HG03469 (cell line): ENCODE data around the gene CEP85.

Experiments used
- ATAC-seq: cut with Tn5 transposase; IDR thresholded peaks from one replicate; pipeline ENCODE4 v1.9.1; 2021; ENCODE audit warnings: mild to moderate bottlenecking, moderate library complexity, moderate number of reproducible peaks; ENCODE audit not compliant: unreplicated experiment

Gene CEP85

GRCh38 chr1:26233903-26234643, at the start of gene CEP85:
CEP85 (plus strand) TSS chr1:26234200; CDS start chr1:26239784, 5,584 bp downstream.
- peak; percentile 67 for ATAC-seq

- no peak for ATAC-seq
These were observed 49.1 kb upstream of the CEP85 start for GRCh38 chr1:26184883-26185282.

DNA sequence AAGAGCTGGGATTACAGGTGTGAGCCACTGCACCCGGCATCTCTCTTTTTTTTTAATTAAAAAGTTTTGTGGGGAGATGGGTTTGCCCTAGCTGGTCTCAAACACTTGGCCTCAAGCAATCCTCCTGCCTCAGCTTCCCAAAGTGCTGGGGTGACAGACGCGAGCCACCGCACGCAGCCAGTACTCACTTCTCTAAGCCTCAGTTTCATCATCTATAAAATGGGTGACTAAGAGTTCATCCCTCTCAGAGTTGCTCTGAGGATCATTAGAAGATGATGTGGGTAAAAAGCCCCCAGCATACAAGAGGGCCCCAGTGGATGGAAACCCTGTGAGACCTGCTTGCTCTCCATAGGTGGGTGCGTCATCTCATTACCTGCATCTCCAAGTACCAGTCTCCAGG, 46.1 kb upstream of the CEP85 start:
- ATAC-seq = no peak

DNA sequence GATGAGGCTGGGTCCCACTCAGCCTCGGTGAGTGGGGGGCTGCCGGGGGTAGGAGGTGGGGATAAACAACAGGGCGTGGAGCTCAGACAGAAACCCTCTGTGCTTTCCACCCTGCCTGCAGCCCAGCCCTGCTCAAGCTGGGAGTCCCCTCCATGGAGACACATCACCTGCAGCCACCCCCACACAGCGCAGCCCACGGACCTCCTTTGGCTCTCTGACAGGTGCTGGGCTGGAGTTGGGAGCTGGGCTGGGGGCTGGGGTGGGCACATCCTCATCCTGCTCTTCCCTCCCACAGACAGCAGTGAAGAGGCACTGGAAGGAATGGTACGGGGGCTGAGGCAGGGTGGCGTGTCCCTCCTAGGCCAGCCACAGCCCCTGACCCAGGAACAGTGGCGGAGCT, 45.5 kb upstream of the CEP85 start:
- no peak for ATAC-seq

DNA sequence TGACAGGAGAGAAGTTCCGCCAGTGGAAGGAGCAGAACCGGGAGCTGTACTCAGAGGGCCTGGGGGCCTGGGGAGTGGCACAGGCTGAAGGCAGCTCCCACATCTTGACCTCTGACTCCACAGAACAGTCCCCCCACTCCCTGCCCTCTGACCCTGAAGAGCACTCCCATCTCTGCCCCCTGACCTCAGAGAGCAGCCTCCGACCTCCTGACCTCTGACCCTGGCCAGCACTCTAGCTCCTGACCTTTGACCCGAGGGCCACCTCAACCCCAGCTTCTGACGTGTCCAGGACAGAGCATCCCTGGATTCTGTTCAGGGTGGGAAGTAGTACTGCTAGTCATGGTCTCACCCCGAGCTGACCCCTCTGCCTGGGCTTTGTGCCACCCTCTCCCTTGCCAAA, 44.7 kb upstream of the CEP85 start:
- no peak for ATAC-seq

- ATAC-seq = no peak
These were observed 44.2 kb upstream of the CEP85 start for GRCh38 chr1:26189751-26190275.

DNA sequence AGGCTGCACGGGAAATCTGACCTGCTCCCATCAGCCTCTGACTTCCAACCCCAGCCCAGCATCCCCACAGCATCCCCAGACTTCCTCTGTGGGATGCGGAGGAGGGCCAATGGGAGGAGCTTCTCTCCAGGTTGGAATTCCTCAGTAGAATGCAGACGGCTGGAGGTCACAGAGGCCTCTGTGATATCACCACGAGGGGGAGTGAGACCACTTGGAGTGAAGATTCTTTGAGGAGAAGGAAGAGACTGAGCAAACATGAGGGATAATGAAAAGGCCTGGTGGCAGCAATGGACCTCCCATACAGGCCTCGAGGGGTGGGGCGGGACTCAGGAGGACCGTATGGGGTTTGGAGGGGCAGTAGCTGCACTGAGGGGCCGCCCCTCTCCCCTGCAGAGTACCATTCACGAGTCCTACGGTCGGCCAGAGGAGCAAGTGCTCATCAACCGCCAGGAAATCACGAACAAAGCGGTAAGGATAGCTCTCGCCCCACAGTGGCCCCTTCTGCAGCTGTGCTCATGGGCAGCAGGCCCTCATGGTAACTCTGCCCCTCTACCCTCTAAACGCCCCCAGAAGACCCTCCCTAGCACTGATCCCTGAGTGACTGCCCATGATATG, 43.5 kb upstream of the CEP85 start, which contains the start of gene CATSPER4:
Gene CATSPER4 (plus strand): TSS at position 230 of the 615 bp plus-strand sequence. CDS start 26 bp downstream, at position 256.
- ATAC-seq = no peak

DNA sequence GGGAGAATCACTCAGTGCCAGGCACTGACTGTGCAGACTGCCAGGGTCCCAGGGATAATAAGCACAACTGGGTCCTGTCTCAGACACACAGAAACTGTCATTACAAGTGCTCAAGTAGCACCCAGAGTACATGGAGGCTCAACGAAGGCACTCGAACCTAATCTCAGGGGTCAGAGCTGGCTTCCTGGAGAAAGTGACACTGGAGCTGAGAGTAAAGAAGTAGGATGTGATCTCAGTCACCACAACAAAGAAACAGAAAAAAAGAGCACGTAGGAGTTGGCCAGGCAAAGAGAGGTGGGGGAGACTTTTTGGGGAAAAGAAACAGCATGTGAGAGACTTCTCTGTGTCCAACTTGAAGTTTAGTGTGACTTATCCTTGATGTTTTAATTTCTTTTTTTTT, 42.3 kb upstream of the CEP85 start:
- no peak for ATAC-seq

- ATAC-seq = no peak
These were observed 38.2 kb upstream of the CEP85 start for GRCh38 chr1:26195805-26196204.

GRCh38 chr1:26197301-26197700, 36.7 kb upstream of the CEP85 start:
- ATAC-seq = no peak

DNA sequence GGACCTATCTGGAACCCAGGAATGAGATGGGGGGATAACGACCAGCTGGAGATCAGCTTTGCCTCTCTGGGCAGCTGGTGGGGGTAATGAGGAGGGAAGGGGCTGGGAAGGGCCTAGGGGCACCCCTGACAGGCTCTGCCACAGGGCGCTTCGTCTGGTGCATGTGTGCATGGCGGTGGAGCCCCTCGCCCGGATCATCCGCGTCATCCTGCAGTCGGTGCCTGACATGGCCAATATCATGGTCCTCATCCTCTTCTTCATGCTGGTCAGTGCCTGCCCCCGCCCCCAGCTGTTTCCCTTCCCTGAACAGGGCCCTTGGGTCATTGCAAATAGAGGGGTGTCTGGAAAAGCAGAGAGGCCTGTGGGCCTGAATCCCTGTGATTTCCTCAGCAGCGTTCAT, 36.2 kb upstream of the CEP85 start:
- ATAC-seq = no peak

- ATAC-seq = no peak
These were observed 33.6 kb upstream of the CEP85 start for GRCh38 chr1:26200413-26200812.

- ATAC-seq = no peak
These were observed 30.2 kb upstream of the CEP85 start for GRCh38 chr1:26203642-26204318.

DNA sequence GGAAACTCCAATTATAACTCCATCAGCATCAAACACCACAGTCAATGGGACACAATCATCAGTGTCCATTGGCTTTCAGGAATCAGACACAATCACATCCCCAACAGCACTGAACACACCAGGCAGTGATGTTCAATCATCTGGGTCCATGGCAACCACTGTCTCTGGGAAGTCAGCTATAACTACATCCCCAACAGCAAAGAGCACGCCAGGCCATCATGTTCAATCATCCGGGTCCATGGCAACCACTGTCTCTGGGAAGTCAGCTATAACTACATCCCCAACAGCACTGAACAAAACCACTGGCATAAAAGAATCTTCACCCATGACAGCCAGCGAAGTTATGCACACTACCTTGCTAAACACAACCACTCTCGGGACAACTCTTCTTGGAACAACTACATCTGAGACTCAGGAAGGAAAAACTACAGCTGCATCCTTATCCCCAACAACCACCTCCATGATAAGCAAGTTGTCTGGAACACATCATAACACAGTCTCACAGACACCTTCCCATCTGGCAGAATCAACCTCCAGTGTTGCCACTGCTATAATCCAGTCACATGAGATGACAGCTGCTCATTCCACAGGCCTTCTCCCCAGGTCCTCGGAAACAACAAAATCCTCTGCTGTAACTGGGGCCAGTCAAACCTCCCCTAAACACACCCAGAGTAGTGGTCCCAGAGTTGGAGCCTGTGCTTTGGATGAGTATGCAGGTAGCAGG, 23.7 kb upstream of the CEP85 start:
- ATAC-seq = no peak

DNA sequence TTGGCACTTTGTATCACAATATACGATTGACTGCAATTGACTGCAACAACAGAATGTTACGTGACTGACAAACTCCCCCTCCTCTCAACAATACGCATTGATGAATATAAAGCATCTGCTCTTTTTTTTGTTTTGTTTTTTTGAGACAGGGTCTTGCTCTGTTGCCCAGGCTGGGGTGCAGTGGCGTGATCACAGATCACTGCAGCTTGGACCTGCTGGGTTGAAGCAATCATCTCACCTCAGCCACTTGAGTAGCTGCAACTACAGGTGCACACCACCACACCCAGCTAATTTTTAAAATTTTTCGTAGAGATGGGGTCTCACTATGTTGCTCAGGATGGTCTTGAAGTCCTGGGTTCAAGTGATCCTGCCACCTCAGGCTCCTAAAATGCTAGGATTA, 21.3 kb upstream of the CEP85 start:
- ATAC-seq = no peak

DNA sequence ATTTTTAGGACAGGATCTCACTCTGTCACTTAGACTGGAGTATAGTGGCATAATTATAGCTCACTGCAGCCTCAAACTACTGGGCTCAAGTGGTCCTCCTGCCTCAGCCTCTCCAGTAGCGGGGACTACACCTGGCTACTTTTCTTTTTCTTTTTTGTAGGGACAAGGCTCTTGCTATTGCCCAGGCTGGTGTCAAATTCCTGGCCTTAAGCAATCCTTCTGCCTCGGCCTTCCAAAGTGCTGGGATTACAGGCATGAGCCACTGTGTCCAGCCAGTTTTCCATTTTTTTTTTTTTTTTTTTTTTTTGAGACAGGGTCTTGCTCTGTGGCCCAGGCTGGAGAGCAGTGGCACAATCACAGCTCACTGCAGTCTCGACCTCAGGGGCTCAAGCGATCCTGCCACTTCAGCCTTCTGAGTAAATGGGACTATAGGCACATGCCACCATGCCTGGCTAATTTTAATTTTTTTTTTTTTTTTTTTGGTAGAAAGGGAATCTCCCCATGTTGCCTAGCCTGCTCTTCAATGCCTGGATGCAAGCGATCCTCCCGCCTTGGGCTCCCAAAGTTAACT, 20.6 kb upstream of the CEP85 start:
- no peak for ATAC-seq

DNA sequence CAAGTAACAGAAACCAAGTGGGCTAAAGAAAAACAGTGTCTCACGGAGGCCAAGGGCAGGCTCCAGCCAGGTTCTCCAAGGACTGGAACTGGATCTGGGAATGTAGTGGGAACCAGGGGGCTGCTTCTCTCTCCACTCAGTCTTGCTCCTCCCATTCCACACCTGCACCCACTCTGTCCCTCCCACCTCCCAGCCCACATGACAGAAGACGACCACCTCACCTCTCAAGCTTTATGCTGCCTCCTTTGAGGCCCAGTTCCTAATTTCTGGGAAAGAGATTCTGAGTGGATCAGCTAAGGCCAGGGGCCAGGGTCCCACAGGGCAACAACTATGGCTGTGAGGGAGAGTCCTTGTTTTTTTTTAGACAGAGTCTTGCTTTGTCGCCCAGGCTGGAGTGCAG, 18.8 kb upstream of the CEP85 start:
- ATAC-seq = no peak

DNA sequence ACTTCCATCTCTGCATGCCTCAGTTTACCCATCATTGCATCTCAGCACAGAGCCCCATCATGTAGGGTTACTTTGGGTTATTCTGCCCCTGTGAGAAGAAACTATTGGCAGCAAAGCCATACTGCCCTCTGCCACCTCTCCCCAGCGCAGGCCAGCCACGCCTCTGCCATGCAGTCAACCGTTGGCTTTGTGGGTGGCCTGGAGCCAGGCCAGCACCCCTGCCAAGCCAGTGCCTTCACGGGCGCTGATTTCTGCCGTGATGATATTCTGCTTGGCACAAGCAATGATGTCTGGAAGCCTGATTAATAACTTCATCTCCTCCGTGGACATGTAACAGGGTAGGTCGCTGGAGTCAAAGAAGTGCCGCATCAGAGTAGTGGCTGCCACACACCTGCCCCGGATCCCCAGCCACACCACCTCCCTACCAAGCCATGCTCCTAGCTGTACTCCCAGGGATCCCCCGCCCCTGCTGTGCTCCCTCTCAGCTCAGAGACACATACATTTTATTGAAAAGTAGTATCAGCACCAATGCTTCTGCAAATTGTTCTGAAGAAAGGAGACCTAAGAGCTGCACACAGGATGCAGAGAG, 15.0 kb upstream of the CEP85 start:
- ATAC-seq = no peak

DNA sequence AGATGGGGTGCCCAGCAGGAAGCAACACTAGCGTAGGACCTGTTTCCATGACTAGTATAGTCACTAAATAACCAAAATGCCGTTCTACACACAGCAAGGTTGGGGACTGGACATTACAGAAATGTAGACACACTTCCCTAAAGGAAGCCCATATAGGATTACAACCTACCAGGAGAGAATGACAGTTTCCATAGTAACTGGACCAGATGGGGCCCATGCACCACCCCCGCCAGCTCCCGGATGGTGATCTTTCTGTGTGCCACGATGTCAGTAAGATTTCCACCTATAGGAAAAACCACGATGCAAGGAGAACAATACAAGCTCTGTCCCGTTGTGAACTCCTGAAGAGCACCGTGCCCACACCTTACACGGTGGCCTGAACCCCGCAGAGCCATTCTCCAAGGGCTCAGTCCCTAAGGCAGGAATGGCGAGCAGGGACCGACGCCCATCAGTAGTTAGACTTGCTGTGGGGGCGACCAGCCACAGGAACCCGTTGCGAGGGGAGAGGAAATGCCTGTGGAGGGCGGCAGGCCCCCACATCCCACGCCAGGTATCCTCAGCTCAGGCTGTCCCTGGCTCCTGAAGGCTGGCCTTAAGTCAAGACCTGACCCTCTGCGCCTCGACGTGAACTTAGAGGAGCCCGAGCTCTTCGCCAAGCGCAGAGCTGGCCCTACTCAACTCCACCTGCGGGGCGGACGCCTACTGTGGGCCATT, 13.6 kb upstream of the CEP85 start:
- no peak for ATAC-seq

DNA sequence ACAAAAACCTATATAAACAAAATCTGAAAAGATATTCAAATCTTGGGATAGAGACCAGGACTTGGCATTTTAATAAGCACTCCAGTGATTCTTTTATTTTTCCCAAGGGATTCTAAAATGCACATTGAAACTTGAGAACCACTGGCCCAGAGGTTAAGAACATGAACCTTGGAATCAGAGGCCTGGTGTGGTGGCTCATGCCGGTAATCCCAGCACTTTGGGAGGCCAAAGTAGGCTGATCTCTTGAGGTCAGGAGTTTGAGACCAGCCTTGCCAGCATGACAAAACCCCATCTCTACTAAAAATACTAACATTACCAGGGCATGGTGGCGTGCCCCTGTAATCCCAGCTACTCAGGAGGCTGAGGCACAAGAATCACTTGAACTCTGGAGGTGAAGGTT, 12.9 kb upstream of the CEP85 start:
- ATAC-seq = no peak
